HG03342 (cell line): ENCODE results near the gene ASF1B.

Experiments
- ATAC-seq: cut with Tn5 transposase; IDR thresholded peaks from one replicate; pipeline ENCODE4 v1.9.1; 2021; ENCODE audit warnings: mild to moderate bottlenecking, moderate library complexity; ENCODE audit not compliant: unreplicated experiment

ASF1B gene

GRCh38 chr19:14089662-14090508 lies 46.5 kb downstream of the ASF1B start:
- peak; percentile 27 for ATAC-seq

GRCh38 chr19:14089412-14089661 lies 47.1 kb downstream of the ASF1B start:
- ATAC-seq = no peak

GRCh38 chr19:14088634-14089411 lies 47.6 kb downstream of the ASF1B start:
- ATAC-seq = no peak

- no peak for ATAC-seq
Measured at GRCh38 chr19:14086098-14086497, 50.3 kb downstream of the ASF1B start.

- no peak for ATAC-seq
Measured at GRCh38 chr19:14085309-14085995, 50.9 kb downstream of the ASF1B start, which contains the start of gene C19orf67. C19orf67 (minus strand) TSS chr19:14085783; CDS start chr19:14085627, 156 bp downstream.

- no peak for ATAC-seq
Measured at GRCh38 chr19:14082675-14082960, 53.8 kb downstream of the ASF1B start.

GRCh38 chr19:14081797-14082674 lies 54.4 kb downstream of the ASF1B start:
- ATAC-seq = peak; percentile 3

GRCh38 chr19:14080887-14081796 lies 55.2 kb downstream of the ASF1B start:
- peak; percentile 85 for ATAC-seq

GRCh38 chr19:14078411-14078810 lies 58.0 kb downstream of the ASF1B start:
- no peak for ATAC-seq

GRCh38 chr19:14073925-14074838 lies 62.2 kb downstream of the ASF1B start:
- no peak for ATAC-seq

GRCh38 chr19:14073261-14073924 lies 63.0 kb downstream of the ASF1B start:
- no peak for ATAC-seq

GRCh38 chr19:14072535-14073260 lies 63.7 kb downstream of the ASF1B start, which contains the start of gene MISP3:
MISP3 (plus strand) TSS chr19:14072786; CDS start chr19:14073310, 524 bp downstream.
- no peak for ATAC-seq

GRCh38 chr19:14070268-14071050 lies 65.9 kb downstream of the ASF1B start:
- ATAC-seq = no peak
